Measurements from ENCODE around the gene TRIM28.
A peak's percentile ranks its signal among the peaks of the same experiment; 100 is the strongest.

The TRIM28 gene

DNA sequence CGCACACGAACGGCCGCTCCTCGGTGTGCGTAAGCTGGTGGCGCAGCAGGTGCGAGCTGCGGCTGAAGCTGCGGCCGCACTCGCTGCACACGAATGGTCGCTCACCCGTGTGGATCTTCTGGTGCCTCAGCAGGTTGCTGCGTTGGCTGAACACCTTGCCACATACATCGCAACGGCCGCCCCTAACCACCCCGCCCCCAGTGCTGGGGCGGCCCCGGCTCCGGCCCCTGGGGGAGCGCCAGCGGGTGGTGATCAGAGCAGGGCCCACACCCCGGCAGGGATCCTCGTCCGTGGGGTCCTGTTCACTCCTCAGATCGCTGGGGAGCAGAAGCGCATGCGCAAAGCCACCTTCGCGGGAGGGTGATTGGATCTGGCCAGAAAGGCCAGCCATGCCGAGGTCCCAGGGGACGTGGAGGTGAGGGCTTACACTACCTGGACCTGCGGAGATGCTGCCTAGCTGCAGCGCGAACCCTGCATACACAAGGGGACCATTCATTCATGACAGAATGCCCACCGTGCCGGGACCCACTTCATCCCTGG lies 19.2 kb downstream of the TRIM28 start:
- H3K27me3 Mint-ChIP-seq, result no peaks in the 10 kb centered on the region
- no peak for DNase-seq (ENCODE audit: low spot score in 2 of 2)
- H3K4me3 Mint-ChIP-seq, result peak overlapping the region; percentile 96
- no peak for ATAC-seq (replicated peaks; ENCODE audit: extremely low read depth, poor library complexity, severe bottlenecking)
- H3K36me3 Mint-ChIP-seq (ENCODE audit: insufficient read depth), result peaks cover 23% of the 10 kb centered on the region
- no peak overlapping the region for H3K27ac Mint-ChIP-seq (ENCODE audit: low read depth)
- H3K9me3 Mint-ChIP-seq, result no peaks in the 10 kb centered on the region
- peaks cover 42% of the 10 kb centered on the region for H3K4me1 Mint-ChIP-seq

DNA sequence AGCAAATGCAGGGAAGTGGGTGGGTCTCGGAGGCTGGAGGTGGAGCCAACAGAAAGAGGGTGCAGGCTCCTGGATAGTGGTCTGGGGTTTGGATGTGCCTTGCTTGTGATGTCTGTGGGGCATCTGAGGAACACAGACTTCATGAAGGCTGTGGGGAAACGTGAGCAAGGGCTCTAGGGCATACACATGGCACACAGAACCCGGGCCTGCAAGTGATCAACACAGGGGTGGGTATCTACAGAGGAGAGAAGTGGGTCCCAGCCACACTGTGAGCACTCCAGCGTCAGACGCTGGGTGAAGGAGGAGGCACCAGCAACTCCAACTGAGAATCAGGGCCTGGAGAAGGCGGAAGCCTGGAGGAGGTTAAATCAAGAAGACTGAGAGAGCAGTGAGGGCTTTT lies 20.0 kb downstream of the TRIM28 start:
- H3K27me3 Mint-ChIP-seq, result no peaks in the 10 kb centered on the region
- no peaks in the 10 kb centered on the region for H3K9me3 Mint-ChIP-seq
- H3K27ac Mint-ChIP-seq (ENCODE audit: low read depth), result no peak overlapping the region
- ATAC-seq (replicated peaks; ENCODE audit: extremely low read depth, poor library complexity, severe bottlenecking) (no peak), DNase-seq (ENCODE audit: low spot score in 2 of 2) (no peak)
- H3K4me1 Mint-ChIP-seq, result peaks cover 43% of the 10 kb centered on the region
- H3K36me3 Mint-ChIP-seq (ENCODE audit: insufficient read depth), result peaks cover 19% of the 10 kb centered on the region
- peak overlapping the region; percentile 16 for H3K4me3 Mint-ChIP-seq

DNA sequence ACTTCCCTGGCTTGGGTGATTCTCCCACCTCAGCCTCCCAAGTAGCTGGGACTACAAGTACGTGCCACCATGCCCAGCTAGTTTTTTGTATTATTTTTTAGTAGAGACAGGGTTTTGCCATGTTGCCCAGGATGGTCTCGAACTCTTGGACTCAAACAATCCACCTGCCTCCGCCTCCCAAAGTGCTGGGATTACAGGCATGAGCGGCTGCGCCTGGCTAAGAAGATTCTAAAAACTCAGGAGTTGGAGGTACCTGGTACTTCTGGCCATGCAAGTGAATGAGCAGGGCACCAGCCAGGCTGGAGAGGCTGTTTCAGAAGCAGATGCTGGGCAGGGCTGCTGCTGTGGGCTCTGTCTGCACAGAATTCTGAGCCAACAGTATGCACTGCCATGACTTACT lies 23.1 kb downstream of the TRIM28 start:
- peaks cover 23% of the 10 kb centered on the region for H3K4me1 Mint-ChIP-seq
- no peak for DNase-seq (ENCODE audit: low spot score in 2 of 2)
- no peak for ATAC-seq (replicated peaks; ENCODE audit: extremely low read depth, poor library complexity, severe bottlenecking)
- H3K36me3 Mint-ChIP-seq (ENCODE audit: insufficient read depth), result peaks cover 11% of the 10 kb centered on the region
- no peaks in the 10 kb centered on the region for H3K9me3 Mint-ChIP-seq
- H3K27me3 Mint-ChIP-seq, result no peaks in the 10 kb centered on the region
- H3K4me3 Mint-ChIP-seq, result no peak overlapping the region
- H3K27ac Mint-ChIP-seq (ENCODE audit: low read depth), result no peak overlapping the region

DNA sequence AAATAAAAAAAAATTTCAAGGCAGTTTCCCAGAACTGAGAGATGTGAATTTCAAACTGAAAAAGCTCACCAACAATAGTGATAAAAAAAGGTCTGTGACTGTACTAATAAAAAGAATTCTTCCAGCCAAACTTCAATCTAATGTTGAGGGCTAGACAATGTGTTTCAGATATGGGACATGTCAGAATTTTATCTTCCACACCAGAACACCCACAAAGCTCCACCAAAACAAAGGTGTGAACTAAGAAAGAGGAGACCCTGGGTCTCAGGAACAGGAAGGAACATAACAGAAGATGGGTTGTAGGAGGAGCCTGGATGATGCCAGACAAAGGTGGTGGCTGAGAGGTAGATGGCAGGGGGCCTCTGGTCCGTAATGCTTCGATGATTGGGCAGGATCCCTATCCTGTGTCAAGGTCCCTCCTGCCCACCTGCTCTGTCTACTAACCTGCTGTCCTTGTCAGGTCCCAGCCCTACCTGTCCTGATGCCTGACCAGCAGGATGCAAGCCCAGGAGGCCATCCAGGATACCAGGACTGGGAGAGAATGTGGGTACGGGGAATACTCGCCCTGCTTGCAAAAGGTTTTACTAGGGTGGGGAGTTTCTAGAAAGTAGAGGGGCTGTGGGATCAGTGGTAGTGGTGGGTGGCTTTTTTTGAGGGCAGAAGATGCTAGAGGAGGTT lies 24.7 kb downstream of the TRIM28 start:
- ATAC-seq (replicated peaks; ENCODE audit: extremely low read depth, poor library complexity, severe bottlenecking) (no peak), DNase-seq (ENCODE audit: low spot score in 2 of 2) (no peak)
- H3K9me3 Mint-ChIP-seq, result no peaks in the 10 kb centered on the region
- no peaks in the 10 kb centered on the region for H3K27me3 Mint-ChIP-seq
- peaks cover 30% of the 10 kb centered on the region for H3K4me1 Mint-ChIP-seq
- H3K36me3 Mint-ChIP-seq (ENCODE audit: insufficient read depth), result peaks cover 16% of the 10 kb centered on the region
- H3K4me3 Mint-ChIP-seq, result no peak overlapping the region
- peak overlapping the region; percentile 29 for H3K27ac Mint-ChIP-seq (ENCODE audit: low read depth)

DNA sequence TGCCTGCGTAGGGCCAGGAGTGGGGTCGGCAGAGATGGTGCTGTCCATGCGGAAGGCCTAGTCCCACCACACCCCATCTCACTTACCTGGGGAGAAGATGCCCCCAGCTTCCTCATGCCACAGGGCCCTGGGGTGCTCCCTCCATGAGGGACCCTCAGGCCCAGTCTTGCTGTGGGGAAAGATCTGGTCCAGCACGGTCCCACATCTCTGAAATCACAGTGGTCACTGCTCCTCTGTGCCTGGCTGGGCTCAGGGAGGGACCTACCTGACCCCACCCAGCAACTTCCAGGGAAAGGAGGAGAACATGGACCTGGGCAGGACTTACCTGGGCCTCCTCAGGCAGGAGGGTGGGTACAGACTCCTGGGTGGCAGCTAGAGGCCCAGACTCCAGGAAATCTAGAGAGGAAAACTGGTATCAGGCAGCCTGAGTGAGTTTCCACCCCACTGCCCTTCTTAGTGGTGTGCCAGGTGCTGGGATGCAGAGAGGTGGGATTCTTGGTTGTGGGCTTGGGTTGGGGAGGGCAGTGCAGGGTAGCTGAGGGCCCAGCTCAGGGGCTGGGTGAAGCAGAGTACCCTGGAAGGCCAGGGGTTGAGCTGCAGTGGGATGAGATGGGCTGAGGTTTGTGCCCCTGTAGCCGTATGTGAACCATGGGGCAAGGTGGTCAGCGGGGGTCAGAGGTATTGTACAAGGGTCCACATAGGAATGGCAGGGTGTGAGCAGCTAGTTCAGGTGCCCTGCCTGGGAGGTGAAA lies 25.5 kb downstream of the TRIM28 start:
- H3K4me1 Mint-ChIP-seq, result peaks cover 32% of the 10 kb centered on the region
- no peaks in the 10 kb centered on the region for H3K9me3 Mint-ChIP-seq
- H3K27me3 Mint-ChIP-seq, result no peaks in the 10 kb centered on the region
- no peak overlapping the region for H3K4me3 Mint-ChIP-seq
- peaks cover 16% of the 10 kb centered on the region for H3K36me3 Mint-ChIP-seq (ENCODE audit: insufficient read depth)
- no peak overlapping the region for H3K27ac Mint-ChIP-seq (ENCODE audit: low read depth)
- ATAC-seq (replicated peaks; ENCODE audit: extremely low read depth, poor library complexity, severe bottlenecking), result no peak
- no peak for DNase-seq (ENCODE audit: low spot score in 2 of 2)

DNA sequence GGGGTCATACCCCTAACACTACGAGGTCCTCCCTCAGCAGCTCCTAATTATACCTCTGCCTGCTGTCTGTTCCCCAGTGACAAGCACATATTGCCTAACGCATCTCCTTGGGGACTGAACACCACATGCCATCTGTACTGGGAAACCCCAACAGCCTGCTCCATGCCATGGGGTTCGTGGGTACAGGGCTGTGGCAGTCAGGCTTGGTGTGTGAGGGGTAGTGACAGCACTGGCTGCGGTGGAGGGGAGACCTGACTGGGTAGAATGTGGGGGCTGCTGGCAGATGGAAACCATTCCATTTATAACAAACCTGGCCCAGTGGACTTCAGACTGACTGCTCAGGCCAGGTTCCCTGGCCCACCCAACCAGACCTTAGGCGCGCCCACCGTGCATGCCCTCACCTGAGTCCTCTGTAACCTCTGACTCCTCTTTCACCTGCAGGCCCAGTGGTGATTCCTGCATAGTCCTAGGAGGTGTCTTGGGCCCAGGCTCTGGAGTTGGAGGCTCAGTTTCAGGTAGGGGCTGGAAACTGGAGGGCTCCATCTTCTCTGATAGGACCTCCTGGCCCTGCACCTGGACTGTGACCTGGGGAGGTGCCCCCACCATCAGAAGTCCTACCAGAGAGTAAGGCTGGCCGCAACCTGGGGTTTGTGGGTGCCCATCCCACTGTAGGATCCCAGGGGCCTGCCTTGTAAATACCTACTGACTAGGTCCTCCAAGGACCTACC lies 26.2 kb downstream of the TRIM28 start:
- Mint-ChIP-seq H3K36me3 (ENCODE audit: insufficient read depth) (peaks cover 17% of the 10 kb centered on the region), H3K4me3 (no peak overlapping the region), H3K9me3 (no peaks in the 10 kb centered on the region), H3K27ac (ENCODE audit: low read depth) (no peak overlapping the region), H3K4me1 (peaks cover 32% of the 10 kb centered on the region), H3K27me3 (no peaks in the 10 kb centered on the region)
- DNase-seq (ENCODE audit: low spot score in 2 of 2), result no peak
- no peak for ATAC-seq (replicated peaks; ENCODE audit: extremely low read depth, poor library complexity, severe bottlenecking)

DNA sequence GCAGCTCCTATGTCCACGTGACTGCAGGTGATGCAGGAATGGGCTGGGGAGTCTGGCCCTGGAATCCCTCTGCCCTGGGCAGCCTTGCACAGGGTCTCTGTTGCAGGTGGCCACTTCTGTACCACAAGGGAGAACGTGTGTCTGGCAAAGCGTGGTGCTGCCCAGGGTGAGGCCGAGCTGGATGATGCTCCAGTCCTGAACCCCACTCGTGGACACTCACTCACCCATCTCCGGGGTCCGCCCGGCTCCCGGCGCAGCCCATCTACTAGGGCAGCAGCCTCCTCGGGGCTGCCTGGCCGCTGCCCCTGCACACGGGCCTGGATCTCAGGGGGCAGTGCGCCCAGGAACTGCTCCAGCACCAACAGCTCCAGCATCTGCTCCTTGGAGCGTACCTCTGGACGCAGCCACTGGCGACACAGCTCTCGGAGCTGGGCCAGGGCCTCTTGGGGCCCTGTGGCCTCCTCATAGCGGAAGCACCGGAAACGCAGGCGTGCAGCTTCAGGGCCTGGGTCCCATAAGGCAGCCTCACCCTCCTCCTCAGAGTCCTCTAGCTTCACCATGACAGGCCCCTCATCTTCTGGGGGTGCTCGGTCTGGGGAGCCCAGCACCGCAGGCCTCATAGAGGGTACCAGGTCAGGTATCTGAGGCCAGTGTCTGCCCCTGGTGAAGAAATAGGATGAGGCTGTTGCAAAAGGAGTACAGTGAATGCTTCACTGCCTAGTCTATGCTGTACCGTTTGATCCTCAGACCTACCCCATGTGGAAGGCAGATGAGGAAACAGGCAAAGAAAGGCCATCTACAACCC lies 27.1 kb downstream of the TRIM28 start:
- H3K9me3 Mint-ChIP-seq, result no peaks in the 10 kb centered on the region
- ATAC-seq (replicated peaks; ENCODE audit: extremely low read depth, poor library complexity, severe bottlenecking) (no peak), DNase-seq (ENCODE audit: low spot score in 2 of 2) (no peak)
- H3K4me3 Mint-ChIP-seq, result no peak overlapping the region
- H3K4me1 Mint-ChIP-seq, result peaks cover 36% of the 10 kb centered on the region
- H3K36me3 Mint-ChIP-seq (ENCODE audit: insufficient read depth), result peaks cover 20% of the 10 kb centered on the region
- H3K27me3 Mint-ChIP-seq, result no peaks in the 10 kb centered on the region
- no peak overlapping the region for H3K27ac Mint-ChIP-seq (ENCODE audit: low read depth)

DNA sequence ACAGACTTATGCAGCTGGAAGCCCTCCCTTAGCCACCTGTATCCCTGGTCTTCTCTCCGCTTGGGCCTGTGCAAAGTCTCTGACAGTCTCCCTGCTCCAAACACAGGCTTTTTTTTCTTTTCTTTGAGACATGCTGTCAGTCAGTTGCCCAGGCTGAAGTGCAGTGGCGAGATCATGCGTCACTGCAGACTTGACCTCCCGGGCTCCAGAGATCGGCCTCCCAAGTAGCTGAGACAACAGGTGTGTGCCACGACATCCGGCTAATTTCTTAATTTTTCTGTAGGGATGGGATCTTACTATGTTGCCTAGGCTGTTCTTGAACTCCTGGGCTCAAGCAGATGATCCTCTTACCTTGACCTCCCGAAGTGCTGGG lies 27.7 kb downstream of the TRIM28 start:
- peaks cover 17% of the 10 kb centered on the region for H3K36me3 Mint-ChIP-seq (ENCODE audit: insufficient read depth)
- H3K9me3 Mint-ChIP-seq, result no peaks in the 10 kb centered on the region
- no peak for ATAC-seq (replicated peaks; ENCODE audit: extremely low read depth, poor library complexity, severe bottlenecking)
- peaks cover 37% of the 10 kb centered on the region for H3K4me1 Mint-ChIP-seq
- no peak overlapping the region for H3K27ac Mint-ChIP-seq (ENCODE audit: low read depth)
- no peak overlapping the region for H3K4me3 Mint-ChIP-seq
- no peaks in the 10 kb centered on the region for H3K27me3 Mint-ChIP-seq
- DNase-seq (ENCODE audit: low spot score in 2 of 2), result no peak

DNA sequence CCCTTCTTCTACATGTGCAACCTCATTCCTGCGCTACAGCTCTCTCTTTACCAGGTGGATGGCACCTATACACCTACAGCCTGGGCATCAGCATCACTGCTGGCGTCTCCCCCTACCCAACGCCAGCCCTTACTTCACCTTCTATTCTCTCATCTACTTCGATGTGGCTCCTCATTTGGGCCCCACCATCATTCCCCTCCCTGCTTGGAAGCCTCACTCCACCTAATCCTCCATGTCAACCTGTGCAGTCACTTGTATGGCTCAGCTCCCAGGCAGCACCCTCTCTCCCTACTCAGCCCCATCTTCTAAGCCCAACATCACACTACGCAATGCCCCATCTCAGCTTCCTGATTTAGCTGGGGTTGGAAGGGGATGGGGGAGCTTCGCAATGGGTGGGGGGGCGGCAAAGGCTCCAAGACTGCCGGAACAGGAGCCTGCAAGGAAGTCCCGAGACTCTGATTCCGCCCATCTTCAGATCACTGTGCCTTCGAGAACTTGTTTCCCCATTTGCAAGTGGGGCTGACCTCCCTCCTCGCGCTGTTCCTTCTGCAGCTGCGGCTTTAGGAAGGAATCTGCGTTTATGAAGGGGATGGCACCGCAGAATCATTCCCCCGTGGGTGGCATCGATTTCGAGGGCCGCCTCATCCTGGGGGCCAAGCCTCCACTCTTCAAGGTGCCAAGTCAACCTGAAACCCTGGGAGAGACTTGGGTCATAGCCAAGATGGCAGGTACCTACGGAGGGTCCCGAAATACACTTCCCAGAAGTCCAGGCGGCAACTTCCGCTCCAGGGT lies 28.4 kb downstream of the TRIM28 start:
- Mint-ChIP-seq H3K4me1 (peaks cover 37% of the 10 kb centered on the region), H3K4me3 (peak overlapping the region; percentile 87), H3K27ac (ENCODE audit: low read depth) (peak overlapping the region; percentile 100), H3K9me3 (no peaks in the 10 kb centered on the region), H3K36me3 (ENCODE audit: insufficient read depth) (peaks cover 17% of the 10 kb centered on the region), H3K27me3 (no peaks in the 10 kb centered on the region)
- ATAC-seq (replicated peaks; ENCODE audit: extremely low read depth, poor library complexity, severe bottlenecking), result no peak
- no peak for DNase-seq (ENCODE audit: low spot score in 2 of 2)

DNA sequence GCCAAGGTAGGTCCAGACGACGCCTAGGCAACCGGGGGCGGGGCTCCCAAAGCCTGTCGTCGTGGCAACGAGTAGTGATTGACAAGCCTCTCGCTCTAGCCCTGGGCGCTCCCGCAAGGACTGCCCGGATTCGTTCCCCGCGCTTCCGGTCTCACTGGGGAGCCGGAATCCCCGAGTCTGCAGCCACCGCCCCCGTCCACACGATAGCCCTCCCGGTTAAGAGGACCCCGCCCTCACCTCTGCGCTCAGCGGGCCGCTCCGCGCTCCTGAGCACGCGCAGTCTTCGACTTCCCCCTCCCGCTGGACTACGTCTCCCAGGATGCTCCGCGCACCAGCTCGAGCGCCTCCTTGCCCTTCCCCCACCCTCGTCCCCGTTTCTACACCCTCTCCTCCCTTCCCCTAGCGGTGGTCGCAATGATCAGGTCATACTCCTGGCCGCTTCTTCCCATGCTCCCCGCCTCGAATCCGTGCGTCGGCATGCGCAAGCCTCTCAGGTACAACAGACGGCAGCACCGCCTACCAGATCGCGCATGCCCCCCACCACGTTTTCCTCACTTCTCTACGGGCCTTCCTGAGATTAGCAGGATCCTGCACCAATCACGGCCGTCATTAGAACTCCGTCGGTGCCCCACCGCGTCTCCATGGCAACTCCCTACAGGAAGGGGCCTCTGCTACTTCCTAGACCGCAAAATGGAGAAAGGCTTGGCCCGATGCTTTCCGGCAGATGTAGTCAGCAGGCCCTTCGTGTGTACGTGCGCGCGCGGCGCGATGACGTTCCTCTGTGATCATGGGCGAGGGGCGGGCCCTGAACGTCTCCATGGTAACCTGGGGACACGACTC lies 29.2 kb downstream of the TRIM28 start, which contains the start of gene MZF1:
Gene MZF1, minus strand, starts transcription at position 518 of the 840 bp plus-strand sequence. CDS start 1,946 bp downstream, outside the sequence.
- peaks cover 41% of the 10 kb centered on the region for H3K4me1 Mint-ChIP-seq
- peak; percentile 98 to 100 for DNase-seq (ENCODE audit: low spot score in 2 of 2)

DNA sequence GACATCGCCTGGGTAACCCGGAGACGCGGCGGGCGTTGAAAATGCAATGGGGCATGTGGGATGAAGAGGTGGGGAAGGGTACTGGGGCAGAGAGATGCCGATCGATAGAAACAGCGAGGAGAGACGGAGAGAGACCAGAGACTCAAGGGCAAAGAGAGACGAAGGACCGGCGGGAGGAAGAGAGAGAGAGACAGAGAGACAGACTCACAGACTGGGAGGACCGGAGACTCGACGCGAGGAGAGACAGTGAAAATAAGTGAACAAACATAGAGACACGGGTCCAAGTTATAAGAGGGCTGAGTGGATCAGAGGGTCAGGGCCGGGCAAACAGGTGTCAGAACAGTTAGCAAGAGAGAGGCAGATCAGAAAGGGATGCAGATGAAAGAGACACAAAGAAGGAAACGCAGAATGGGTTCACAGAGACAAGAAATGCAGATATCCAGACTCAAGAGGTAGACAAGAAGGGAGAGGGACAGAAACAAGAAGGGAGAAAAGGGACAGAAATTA lies 29.8 kb downstream of the TRIM28 start:
- peak overlapping the region; percentile 87 for H3K4me3 Mint-ChIP-seq
- DNase-seq (ENCODE audit: low spot score in 2 of 2) (no peak), ATAC-seq (replicated peaks; ENCODE audit: extremely low read depth, poor library complexity, severe bottlenecking) (no peak)
- no peaks in the 10 kb centered on the region for H3K27me3 Mint-ChIP-seq
- peaks cover 34% of the 10 kb centered on the region for H3K4me1 Mint-ChIP-seq
- peaks cover 17% of the 10 kb centered on the region for H3K36me3 Mint-ChIP-seq (ENCODE audit: insufficient read depth)
- peak overlapping the region; percentile 100 for H3K27ac Mint-ChIP-seq (ENCODE audit: low read depth)
- no peaks in the 10 kb centered on the region for H3K9me3 Mint-ChIP-seq

More for the DNA sequence above, 29.2 kb downstream of the TRIM28 start, which contains the start of gene MZF1:
- Mint-ChIP-seq H3K27ac (ENCODE audit: low read depth) (peak within 1 kb of the TSS; percentile 100), H3K27me3 (no peaks in the 10 kb centered on the region), H3K36me3 (ENCODE audit: insufficient read depth) (peaks cover 17% of the 10 kb centered on the region), H3K4me3 (peak within 1 kb of the TSS; percentile 87), H3K9me3 (no peaks in the 10 kb centered on the region)
- ATAC-seq (replicated peaks; ENCODE audit: extremely low read depth, poor library complexity, severe bottlenecking), result peak; percentile 80

Data from central memory CD8-positive, alpha-beta T cell (primary cell).